ENCODE results near the gene FREY1.

GRCh38 chr11:45892856-45893255, 14.2 kb downstream of the FREY1 start:
- TF ChIP-seq CTCF (IDR thresholded peaks at IDR 0.05), result no peak
- no peak for TF ChIP-seq EZH2 (IDR thresholded peaks at IDR 0.05; ENCODE audit: borderline replicate concordance, insufficient read depth, low read depth, low read length, poor library complexity, severe bottlenecking)

All from B cell (primary cell).